Nephron progenitor cell (in vitro differentiated cells): Measurements from ENCODE around the gene ARHGAP26.

Source experiments
- DNase-seq: peaks from one replicate; pipeline ENCODE4 v3.0.0; 2021
- H3K27ac Mint-ChIP-seq: 2 replicates; pipeline ENCODE4 v1.8.0; 2021; ENCODE audit warnings: mild to moderate bottlenecking, moderate library complexity, mixed read lengths
- H3K27me3 Mint-ChIP-seq: 2 replicates; pipeline ENCODE4 v1.8.0; 2021; ENCODE audit warnings: mild to moderate bottlenecking, low read depth, mixed read lengths; ENCODE audit not compliant: poor library complexity
- H3K36me3 Mint-ChIP-seq: 2 replicates; pipeline ENCODE4 v1.8.0; 2021; ENCODE audit warnings: low read depth, mixed read lengths
- H3K4me1 Mint-ChIP-seq: 2 replicates; pipeline ENCODE4 v1.8.0; 2021; ENCODE audit warnings: mixed read lengths
- H3K4me3 Mint-ChIP-seq: 2 replicates; pipeline ENCODE4 v1.8.0; 2021; ENCODE audit warnings: mild to moderate bottlenecking, moderate library complexity, mixed read lengths
- H3K9me3 Mint-ChIP-seq: 2 replicates; pipeline ENCODE4 v1.8.0; 2021; ENCODE audit warnings: mild to moderate bottlenecking, moderate library complexity, mixed read lengths
- TF ChIP-seq, protein P1 (sequence below): fragments of 200-600 bp; sonication (generic); IDR thresholded peaks from 2 replicates; pipeline ENCODE4 v1.5.0; 2021; ENCODE audit warnings: antibody characterized with exemption

The ARHGAP26 gene

DNA sequence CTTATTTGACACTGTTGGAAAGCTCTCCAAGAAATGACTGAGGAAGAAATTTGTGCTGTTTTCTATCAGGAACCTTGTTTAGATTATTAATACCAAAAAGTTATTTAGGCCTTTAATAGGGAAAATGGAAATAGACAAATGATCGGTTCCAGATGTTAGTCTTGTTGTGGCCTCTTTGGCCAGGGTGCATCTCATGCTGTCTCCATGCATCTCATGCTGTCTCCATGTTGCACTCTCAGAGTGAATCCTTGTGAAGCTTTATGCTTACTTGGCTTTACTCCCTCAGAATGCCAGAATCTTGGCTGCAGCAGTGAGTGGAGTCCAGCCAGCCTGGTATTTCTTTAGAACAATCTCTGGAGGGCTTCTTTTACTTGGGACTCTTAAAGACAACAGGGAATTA, 185.5 kb downstream of the ARHGAP26 start:
- H3K36me3 Mint-ChIP-seq = no peaks in the 10 kb centered on the region
- H3K27ac Mint-ChIP-seq = no peak overlapping the region
- TF ChIP-seq, protein P1, sequence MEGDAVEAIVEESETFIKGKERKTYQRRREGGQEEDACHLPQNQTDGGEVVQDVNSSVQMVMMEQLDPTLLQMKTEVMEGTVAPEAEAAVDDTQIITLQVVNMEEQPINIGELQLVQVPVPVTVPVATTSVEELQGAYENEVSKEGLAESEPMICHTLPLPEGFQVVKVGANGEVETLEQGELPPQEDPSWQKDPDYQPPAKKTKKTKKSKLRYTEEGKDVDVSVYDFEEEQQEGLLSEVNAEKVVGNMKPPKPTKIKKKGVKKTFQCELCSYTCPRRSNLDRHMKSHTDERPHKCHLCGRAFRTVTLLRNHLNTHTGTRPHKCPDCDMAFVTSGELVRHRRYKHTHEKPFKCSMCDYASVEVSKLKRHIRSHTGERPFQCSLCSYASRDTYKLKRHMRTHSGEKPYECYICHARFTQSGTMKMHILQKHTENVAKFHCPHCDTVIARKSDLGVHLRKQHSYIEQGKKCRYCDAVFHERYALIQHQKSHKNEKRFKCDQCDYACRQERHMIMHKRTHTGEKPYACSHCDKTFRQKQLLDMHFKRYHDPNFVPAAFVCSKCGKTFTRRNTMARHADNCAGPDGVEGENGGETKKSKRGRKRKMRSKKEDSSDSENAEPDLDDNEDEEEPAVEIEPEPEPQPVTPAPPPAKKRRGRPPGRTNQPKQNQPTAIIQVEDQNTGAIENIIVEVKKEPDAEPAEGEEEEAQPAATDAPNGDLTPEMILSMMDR = no peak
- peaks cover 19% of the 10 kb centered on the region for H3K9me3 Mint-ChIP-seq
- DNase-seq = no peak
- no peak overlapping the region for H3K4me3 Mint-ChIP-seq
- peaks cover 7% of the 10 kb centered on the region for H3K4me1 Mint-ChIP-seq
- H3K27me3 Mint-ChIP-seq = no peaks in the 10 kb centered on the region

DNA sequence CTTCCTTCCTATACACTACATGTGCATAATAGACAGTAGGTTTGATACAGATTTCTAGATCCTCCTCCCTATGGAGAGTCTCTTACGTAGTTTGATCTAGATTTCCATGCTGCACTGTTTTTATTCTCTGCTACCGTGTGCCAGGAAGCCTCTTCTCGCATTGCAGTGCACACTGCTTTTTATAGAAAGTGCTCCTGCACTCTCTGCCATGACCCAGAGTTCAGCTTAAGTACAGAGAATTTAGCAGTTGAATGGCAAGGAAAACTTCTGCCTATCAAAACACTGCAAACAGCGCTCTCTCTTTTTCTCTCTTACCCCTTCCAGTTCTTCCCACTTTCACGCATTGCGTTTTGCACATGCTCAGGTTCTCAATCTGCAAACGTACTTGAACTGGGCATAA, 187.4 kb downstream of the ARHGAP26 start:
- Mint-ChIP-seq H3K4me1 (peaks cover 7% of the 10 kb centered on the region), H3K4me3 (no peak overlapping the region), H3K36me3 (no peaks in the 10 kb centered on the region), H3K27me3 (no peaks in the 10 kb centered on the region), H3K27ac (no peak overlapping the region), H3K9me3 (peaks cover 14% of the 10 kb centered on the region)
- TF ChIP-seq, protein P1 = no peak
- DNase-seq = no peak

DNA sequence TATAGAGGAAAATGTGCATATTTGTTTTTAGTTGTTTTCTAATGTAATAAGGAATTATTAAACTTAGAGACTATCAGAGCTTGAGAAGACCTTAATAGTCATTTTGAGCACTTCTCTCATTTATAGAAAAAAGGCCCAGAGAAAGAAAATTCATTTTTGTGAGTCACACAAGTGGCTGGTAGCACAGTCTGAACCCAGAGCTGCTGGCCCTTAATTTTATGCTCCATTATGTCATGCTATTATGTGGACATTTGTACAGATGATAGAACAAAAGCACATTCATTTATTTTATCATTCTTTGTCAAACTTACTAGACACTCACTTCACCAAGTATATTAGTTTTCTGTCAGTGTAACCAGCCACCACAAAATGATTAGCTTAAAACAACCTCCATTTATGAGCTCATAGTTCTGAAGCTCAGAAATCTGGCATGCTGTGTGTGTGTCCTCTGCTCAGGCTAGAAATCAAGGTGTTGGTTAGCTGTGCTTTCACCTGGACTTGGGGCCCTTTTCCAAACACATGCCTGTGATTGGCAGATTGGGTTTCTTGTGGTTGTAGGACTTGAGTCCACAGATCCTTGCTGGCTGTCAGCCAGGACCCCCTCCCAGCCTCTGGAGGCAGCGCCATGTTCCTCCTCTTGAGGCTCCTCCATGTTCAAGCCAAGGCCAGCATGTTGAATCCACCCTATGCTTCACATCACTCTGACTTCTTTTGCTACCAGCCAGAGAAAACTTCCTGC, 188.9 kb downstream of the ARHGAP26 start:
- Mint-ChIP-seq H3K9me3 (peaks cover 14% of the 10 kb centered on the region), H3K4me1 (peaks cover 7% of the 10 kb centered on the region), H3K36me3 (no peaks in the 10 kb centered on the region), H3K27ac (no peak overlapping the region), H3K4me3 (no peak overlapping the region), H3K27me3 (no peaks in the 10 kb centered on the region)
- no peak for DNase-seq
- TF ChIP-seq, protein P1 = no peak

DNA sequence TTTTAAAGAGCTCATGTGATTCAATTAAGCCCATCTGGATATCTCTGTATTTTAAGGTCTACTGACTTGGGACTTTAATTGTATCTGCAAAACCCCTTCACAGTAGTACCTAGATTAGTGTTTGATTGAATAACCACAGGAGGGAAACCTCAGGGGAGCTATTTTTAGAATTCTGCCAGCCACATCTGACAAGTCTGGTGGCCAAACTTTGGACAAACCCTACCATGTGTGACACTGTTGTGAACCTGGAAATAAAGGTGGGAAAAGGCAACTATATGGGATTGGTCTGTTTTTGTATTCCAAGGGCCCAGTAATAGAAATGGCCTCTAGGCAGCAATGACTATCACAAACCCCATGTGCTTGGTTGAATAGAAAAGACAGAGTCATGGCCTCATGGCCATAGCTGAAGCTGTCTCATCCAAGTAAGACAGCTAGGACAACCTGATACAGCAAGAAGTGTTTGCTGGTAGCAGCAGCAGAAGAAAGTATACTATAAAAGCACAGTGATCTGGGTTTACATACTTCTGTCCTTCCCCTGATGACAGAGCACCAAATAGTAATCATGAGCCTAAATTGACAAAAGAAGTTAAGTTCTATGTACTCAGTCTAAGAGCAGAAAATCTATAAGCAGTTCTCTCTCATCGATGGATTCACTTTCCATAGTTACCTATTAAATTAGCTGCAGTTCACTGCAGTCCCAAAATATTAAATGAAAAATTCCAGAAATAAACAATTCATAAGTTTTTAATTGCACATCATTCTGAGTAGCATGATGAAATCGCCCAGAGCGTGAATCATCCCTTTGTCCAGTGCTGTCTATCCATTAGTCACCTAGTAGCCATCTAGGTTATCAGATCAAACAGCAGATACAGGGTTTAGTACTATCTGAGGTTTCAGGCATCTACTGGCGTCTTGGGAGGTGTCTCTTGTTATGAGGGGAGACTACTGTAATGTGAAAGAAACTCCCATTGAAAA, 189.8 kb downstream of the ARHGAP26 start:
- H3K27ac Mint-ChIP-seq = no peak overlapping the region
- H3K4me1 Mint-ChIP-seq = peaks cover 11% of the 10 kb centered on the region
- no peak overlapping the region for H3K4me3 Mint-ChIP-seq
- H3K9me3 Mint-ChIP-seq = peaks cover 14% of the 10 kb centered on the region
- no peak for DNase-seq
- H3K27me3 Mint-ChIP-seq = no peaks in the 10 kb centered on the region
- TF ChIP-seq, protein P1 = no peak
- H3K36me3 Mint-ChIP-seq = no peaks in the 10 kb centered on the region

DNA sequence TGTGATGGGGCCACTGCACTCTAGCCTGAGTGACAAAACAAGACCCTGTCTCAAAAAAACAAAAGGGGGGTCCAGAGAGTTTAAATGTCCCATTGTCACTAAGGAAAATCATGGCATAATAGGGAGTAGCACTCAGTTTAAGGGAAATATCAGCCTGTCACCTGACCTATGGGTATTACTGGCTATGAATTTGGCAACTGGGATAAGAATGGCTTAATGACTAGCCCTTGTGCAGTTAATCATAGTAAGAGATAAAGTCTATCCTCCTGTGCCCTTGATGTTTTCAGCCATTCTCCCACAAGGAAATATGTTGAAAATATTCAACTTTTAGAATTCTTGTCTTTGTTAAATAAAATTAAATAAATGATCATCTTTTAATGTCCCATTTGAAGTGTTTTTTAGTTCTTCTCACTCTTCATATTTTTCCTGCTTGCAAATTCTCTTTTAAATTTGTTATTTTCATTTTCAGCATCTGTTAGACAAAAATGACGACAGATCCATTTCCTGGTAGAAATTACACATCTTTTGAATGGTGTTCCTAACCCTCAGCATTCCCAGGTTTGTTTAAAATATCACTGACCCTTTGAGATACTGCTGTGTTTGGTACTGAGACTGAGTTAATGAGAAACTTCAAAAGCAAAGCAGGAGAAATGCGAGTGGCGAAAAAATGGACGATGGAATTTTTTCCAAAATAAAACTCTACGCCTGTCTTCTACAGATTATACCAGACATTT, 191.4 kb downstream of the ARHGAP26 start:
- no peaks in the 10 kb centered on the region for H3K27me3 Mint-ChIP-seq
- no peak overlapping the region for H3K27ac Mint-ChIP-seq
- H3K4me3 Mint-ChIP-seq = no peak overlapping the region
- DNase-seq = no peak
- peaks cover 9% of the 10 kb centered on the region for H3K9me3 Mint-ChIP-seq
- H3K36me3 Mint-ChIP-seq = no peaks in the 10 kb centered on the region
- peaks cover 11% of the 10 kb centered on the region for H3K4me1 Mint-ChIP-seq
- TF ChIP-seq, protein P1 = no peak
